NB4 (cell line): ENCODE results near the gene CALCOCO1.

Source experiments
- DNase-seq: peaks from one replicate; pipeline ENCODE4 v3.0.0; 2010; ENCODE audit warnings: low read depth
- H3K4me3 ChIP-seq: one replicate; pipeline ENCODE4 v1.5.1; 2011; ENCODE audit warnings: mild to moderate bottlenecking, low read depth, low read length, moderate library complexity
- CTCF ChIP-seq: IDR thresholded peaks from one replicate; pipeline ENCODE4 v1.5.1; 2012; ENCODE audit warnings: low read depth, low read length
- MYC ChIP-seq: IDR thresholded peaks from 2 replicates; pipeline ENCODE4 v1.6.1; 2011; ENCODE audit warnings: low read depth, low read length
- POLR2A ChIP-seq: IDR thresholded peaks from 2 replicates; pipeline ENCODE4 v1.6.1; 2011; ENCODE audit warnings: mild to moderate bottlenecking; ENCODE audit not compliant: insufficient read length; ENCODE audit errors: extremely low read depth
- TF ChIP-seq, protein P1 (sequence below): IDR thresholded peaks from 2 replicates; pipeline ENCODE4 v1.6.1; 2011; ENCODE audit warnings: low read depth, low read length

Gene CALCOCO1

DNA sequence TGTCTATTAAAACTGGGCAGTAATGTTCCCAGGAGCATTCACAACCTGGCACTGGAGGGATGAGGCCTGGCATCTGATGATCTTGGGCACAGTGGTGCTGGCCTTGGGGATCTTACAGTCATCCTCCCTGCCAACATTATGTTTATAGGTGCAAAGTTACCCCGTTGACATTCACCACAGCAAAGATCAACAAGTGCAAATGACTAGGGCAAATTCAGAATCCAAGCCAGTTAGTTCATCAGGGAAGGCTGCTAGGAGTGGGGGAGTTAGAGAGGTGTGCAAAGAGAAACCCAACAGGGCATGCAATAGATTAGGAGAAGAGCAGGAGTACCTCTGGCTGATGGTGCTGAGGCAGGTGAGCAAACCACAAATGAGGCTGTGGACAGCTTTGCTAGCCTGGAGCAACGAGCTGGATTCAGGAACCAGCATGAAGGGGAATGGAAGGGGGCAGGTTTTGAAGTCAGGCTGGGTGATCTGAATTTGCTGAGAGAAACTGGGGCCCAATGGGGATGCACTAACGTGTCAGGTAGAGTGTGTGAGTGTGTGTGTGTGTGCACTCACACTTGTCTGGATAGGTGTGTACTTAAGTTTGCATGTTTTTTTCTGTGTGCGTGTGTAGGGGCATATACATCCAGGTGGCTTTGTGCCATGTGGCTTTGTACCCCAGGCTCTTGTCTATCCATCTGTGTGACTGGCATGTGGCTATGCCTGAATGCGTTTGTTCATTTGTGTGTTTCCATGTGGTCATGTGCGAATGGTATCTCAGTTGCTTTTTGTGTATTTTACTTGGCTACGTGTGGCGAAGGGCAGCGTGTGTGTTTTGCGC is 22.9 kb upstream of the CALCOCO1 start:
- TF ChIP-seq, protein P1, sequence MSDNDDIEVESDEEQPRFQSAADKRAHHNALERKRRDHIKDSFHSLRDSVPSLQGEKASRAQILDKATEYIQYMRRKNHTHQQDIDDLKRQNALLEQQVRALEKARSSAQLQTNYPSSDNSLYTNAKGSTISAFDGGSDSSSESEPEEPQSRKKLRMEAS = peak; percentile 69
- no peak for TF ChIP-seq POLR2A
- TF ChIP-seq CTCF = no peak
- peak; percentile 18; the same call in 1 of the 2 replicates for TF ChIP-seq MYC
- H3K4me3 ChIP-seq = peak overlapping the region; percentile 70
- no peak for DNase-seq

DNA sequence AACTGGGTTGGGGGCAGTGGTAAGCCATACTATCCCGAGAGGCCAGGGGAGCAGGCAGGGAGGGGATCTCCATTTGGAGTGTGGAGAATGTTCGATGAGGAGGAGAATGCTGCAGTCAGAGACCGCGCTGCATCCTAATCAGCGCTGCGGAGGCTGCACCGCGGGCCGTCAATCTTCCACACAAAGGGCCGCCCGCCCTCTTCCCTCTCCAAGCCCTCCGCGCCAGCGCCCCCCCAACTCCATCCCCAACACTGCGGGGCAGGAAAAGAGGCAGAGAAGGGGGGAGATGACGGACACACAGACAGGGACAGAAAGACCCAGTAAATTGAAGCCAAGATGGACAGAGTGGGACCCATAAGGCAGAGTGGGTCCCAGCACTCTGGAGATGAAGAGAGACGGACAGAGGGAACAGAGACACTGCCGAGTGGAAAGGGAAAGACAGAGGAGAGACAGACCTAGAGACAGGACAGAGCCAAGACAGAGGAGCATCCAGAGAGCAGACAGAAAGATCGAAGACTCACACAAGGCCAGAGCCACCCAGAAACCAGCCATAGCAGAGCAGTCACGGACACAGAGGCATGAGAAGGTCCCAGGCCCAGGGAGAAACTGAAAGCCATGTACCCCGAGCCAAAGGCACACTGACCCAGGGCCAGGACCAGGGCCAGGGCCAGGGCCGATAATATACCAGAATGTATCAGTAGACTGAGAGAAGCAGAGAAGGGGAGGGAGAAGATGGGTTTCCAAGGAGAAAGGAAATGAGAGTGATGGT is 21.0 kb upstream of the CALCOCO1 start:
- no peak overlapping the region for H3K4me3 ChIP-seq
- no peak for DNase-seq
- TF ChIP-seq MYC (no peak), POLR2A (no peak), CTCF (no peak)
- TF ChIP-seq, protein P1 = no peak

GRCh38 chr12:53747095-53747494 is 19.8 kb upstream of the CALCOCO1 start:
- no peak for TF ChIP-seq CTCF
- TF ChIP-seq POLR2A = no peak
- no peak for TF ChIP-seq MYC
- no peak overlapping the region for H3K4me3 ChIP-seq
- no peak for DNase-seq

- peak; percentile 99 for TF ChIP-seq CTCF
- TF ChIP-seq, protein P1 = no peak
- no peak for TF ChIP-seq POLR2A
- DNase-seq = peak; percentile 89
- H3K4me3 ChIP-seq = no peak overlapping the region
Observed at GRCh38 chr12:53746592-53747092, 19.4 kb upstream of the CALCOCO1 start.

GRCh38 chr12:53744751-53745150 is 17.5 kb upstream of the CALCOCO1 start:
- TF ChIP-seq MYC = no peak
- no peak for TF ChIP-seq CTCF
- no peak overlapping the region for H3K4me3 ChIP-seq
- DNase-seq = no peak
